A673 (cell line): ENCODE measurements around the gene ISM1. TPM values are rescaled to one million over a fixed set of nuclear protein-coding genes. Genes with fewer than 3 reads are reported as not detected.

Source experiments
- BruUV-seq: library from RNA; stranded (reverse); fragments of 400-500 nt; replicated peaks from 2 replicates; lab custom pipeline; 2021; lab: Mats Ljungman, UMichigan
- CTCF ChIA-PET: fragments of 300-600 bp; sonication (Branson Sonifier 250); formaldehyde crosslinking; loops from one replicate; lab custom pipeline; 2022; ENCODE audit warnings: antibody characterized with exemption; lab: Charles Lee
- POLR2A ChIA-PET: fragments of 300-600 bp; sonication (Branson Sonifier 250); formaldehyde crosslinking; loops from one replicate; lab custom pipeline; 2022; ENCODE audit warnings: antibody characterized with exemption; ENCODE audit not compliant: low non-redundant PET; lab: Charles Lee
- DNase-seq: peaks from one replicate; pipeline ENCODE4 v3.0.0-alpha.2; 2015; ENCODE audit warnings: low spot score
- H3K27ac ChIP-seq: fragments of 200-600 bp; sonication (generic); 2 replicates; pipeline ENCODE4 v1.5.1; 2016; ENCODE audit warnings: mixed run types, low read depth, mild to moderate bottlenecking, mixed read lengths, antibody characterized with exemption, low read length; ENCODE audit not compliant: poor library complexity, severe bottlenecking
- H3K27me3 ChIP-seq: fragments of 200-600 bp; sonication (generic); replicated peaks from 2 replicates; pipeline ENCODE4 v1.6.1; 2017; ENCODE audit warnings: mixed run types, low read depth, mild to moderate bottlenecking, mixed read lengths, antibody characterized with exemption, low read length; ENCODE audit not compliant: insufficient read depth, poor library complexity
- H3K36me3 ChIP-seq: fragments of 200-600 bp; sonication (generic); 2 replicates; pipeline ENCODE4 v1.6.1; 2016; ENCODE audit warnings: mixed run types, mild to moderate bottlenecking, mixed read lengths, antibody characterized with exemption, low read length; ENCODE audit not compliant: insufficient read depth, poor library complexity, severe bottlenecking
- H3K4me1 ChIP-seq: fragments of 200-600 bp; sonication (generic); 2 replicates; pipeline ENCODE4 v1.6.1; 2017; ENCODE audit warnings: mixed run types, mild to moderate bottlenecking, mixed read lengths, antibody characterized with exemption, low read length; ENCODE audit not compliant: insufficient read depth, poor library complexity, severe bottlenecking
- H3K4me3 ChIP-seq: fragments of 200-600 bp; sonication (generic); 2 replicates; pipeline ENCODE4 v1.5.1; 2016; ENCODE audit warnings: low read depth, mixed run types, mild to moderate bottlenecking, mixed read lengths, low read length; ENCODE audit not compliant: poor library complexity, severe bottlenecking
- H3K9me3 ChIP-seq: fragments of 200-600 bp; sonication (generic); 2 replicates; pipeline ENCODE4 v1.6.1; 2016; ENCODE audit warnings: mixed run types, low read depth, mild to moderate bottlenecking, mixed read lengths, antibody characterized with exemption, low read length; ENCODE audit not compliant: poor library complexity, severe bottlenecking
- EZH2 ChIP-seq: fragments of 200-600 bp; sonication (generic); IDR thresholded peaks from 2 replicates; pipeline ENCODE4 v1.6.1; 2017; ENCODE audit warnings: borderline replicate concordance, low read depth, mild to moderate bottlenecking, mixed read lengths, antibody characterized with exemption, low read length; ENCODE audit not compliant: poor library complexity, severe bottlenecking
- intact Hi-C: fragments of 100-400 bp; cut with micrococcal nuclease; formaldehyde crosslinking; loops from one replicate; pipeline ENCODE4 v1.10.0; 2022; ENCODE audit not compliant: unreplicated experiment
- total RNA-seq: library from RNA; stranded (reverse); gene quantifications from 2 replicates; pipeline ENCODE4 v1.2.3, GENCODE V29; 2021
- TF ChIP-seq, protein P1 (sequence below): fragments of 300-800, 200-600 bp; sonication (generic); conservative IDR thresholded peaks from 2 replicates; pipeline ENCODE4 v1.5.1; 2017; ENCODE audit warnings: low read depth, mild to moderate bottlenecking, antibody characterized with exemption, low read length, moderate library complexity, mixed read lengths

The ISM1 gene
- total RNA-seq, 1 experiment from 2014 or later = 0.11 TPM

DNA sequence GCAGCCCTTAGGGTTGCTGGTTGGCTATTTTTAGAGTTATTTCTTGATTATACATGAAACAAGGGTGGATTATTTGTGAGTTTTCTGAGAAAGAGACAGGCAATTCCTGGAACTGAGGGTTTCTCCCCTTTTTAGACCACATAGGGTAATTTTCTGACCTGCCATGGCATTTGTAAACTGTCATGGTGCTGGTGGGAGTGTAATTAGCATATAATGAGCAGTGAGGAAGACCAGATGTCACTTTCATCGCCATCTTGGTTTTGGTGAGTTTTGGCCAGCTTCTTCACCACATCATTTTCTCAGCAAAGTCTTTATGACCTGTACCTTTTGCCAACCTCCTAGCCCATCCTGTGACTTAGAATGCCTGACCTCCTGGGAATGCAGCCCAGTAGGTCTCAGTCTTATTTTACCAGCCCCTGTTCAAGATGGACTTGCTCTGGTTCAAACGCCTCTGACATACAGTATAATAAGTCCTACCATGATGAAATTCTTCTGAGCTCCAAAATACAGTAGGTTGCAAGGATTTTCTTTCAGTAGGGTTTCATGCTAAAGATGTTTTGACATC lies 117.1 kb downstream of the ISM1 start:
- Histone ChIP-seq H3K9me3 (no peaks in the 10 kb centered on the region), H3K36me3 (no peaks in the 10 kb centered on the region), H3K27ac (no peak overlapping the region), H3K4me1 (no peaks in the 10 kb centered on the region), H3K27me3 (no peaks in the 10 kb centered on the region), H3K4me3 (no peak overlapping the region)
- DNase-seq = no peak
- CTCF ChIA-PET = no interaction called here
- TF ChIP-seq, protein P1, sequence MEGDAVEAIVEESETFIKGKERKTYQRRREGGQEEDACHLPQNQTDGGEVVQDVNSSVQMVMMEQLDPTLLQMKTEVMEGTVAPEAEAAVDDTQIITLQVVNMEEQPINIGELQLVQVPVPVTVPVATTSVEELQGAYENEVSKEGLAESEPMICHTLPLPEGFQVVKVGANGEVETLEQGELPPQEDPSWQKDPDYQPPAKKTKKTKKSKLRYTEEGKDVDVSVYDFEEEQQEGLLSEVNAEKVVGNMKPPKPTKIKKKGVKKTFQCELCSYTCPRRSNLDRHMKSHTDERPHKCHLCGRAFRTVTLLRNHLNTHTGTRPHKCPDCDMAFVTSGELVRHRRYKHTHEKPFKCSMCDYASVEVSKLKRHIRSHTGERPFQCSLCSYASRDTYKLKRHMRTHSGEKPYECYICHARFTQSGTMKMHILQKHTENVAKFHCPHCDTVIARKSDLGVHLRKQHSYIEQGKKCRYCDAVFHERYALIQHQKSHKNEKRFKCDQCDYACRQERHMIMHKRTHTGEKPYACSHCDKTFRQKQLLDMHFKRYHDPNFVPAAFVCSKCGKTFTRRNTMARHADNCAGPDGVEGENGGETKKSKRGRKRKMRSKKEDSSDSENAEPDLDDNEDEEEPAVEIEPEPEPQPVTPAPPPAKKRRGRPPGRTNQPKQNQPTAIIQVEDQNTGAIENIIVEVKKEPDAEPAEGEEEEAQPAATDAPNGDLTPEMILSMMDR = no peak
- no TSS peak for BruUV-seq
- intact Hi-C loops = no loop called here
- POLR2A ChIA-PET = no interaction called here

DNA sequence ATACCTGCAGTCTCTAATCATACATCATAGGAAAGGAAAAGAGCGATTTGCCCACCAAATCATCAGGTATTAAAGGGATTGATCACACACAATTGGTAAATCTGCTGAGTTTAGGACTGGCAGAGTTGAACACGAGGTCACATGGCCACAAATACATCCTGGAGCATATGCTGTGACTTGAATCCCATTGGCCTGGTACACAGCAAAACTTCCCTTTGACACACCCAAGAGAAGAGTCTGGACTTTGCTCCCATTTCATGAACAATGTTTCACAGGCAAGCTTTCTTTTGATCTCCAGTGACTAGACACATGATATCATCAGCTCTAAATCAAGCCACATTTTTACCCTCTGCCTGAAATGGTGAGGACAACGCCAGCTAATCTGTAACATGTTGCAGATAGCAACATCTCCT lies 117.9 kb downstream of the ISM1 start:
- DNase-seq = no peak
- intact Hi-C loops = no loop called here
- H3K4me1 ChIP-seq = no peaks in the 10 kb centered on the region
- BruUV-seq = no TSS peak
- ChIA-PET CTCF (no interaction called here), POLR2A (interaction anchor here (0.7 kb wide), 1 partner anchor 291 kb away, joined by 5 read pairs; no protein-coding TSS in a partner anchor)
- no peak overlapping the region for H3K4me3 ChIP-seq
- no peaks in the 10 kb centered on the region for H3K36me3 ChIP-seq
- H3K27me3 ChIP-seq = no peaks in the 10 kb centered on the region
- no peaks in the 10 kb centered on the region for H3K9me3 ChIP-seq
- TF ChIP-seq, protein P1 = no peak
- no peak for TF ChIP-seq EZH2
- H3K27ac ChIP-seq = no peak overlapping the region

DNA sequence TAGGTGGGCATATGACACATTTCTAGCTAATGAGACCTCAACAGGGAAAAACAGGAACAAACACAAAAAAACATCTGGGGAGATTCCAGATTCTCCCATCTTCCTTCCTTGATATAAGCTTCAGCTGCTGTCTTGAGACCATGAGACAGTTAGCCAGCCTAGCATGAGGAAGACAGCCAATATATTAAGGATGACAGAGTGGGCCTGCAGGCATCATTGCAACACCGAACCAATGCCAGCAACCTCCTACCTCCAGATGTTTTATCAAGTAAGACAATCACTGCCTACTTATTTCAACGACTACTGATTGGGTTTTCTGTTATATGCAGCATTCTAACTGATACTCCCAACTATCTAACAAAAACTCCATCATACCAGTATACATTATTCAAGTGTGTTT lies 119.0 kb downstream of the ISM1 start:
- H3K4me3 ChIP-seq = no peak overlapping the region
- DNase-seq = no peak
- ChIA-PET CTCF (no interaction called here), POLR2A (no interaction called here)
- intact Hi-C loops = no loop called here
- no peaks in the 10 kb centered on the region for H3K36me3 ChIP-seq
- H3K4me1 ChIP-seq = no peaks in the 10 kb centered on the region
- H3K27me3 ChIP-seq = no peaks in the 10 kb centered on the region
- H3K27ac ChIP-seq = no peak overlapping the region
- no TSS peak for BruUV-seq
- TF ChIP-seq EZH2 = no peak
- TF ChIP-seq, protein P1 = no peak
- H3K9me3 ChIP-seq = no peaks in the 10 kb centered on the region
